Activated CD4-positive, alpha-beta T cell treated with anti-CD3 and anti-CD28 coated beads, Interleukin-2, amount 10 ng/mL, durations not matched to agents 7 days and 5 days (primary cell): ENCODE results near the gene NPTX1. TPM values are rescaled to one million over a fixed set of nuclear protein-coding genes. Genes with fewer than 3 reads are reported as not detected.

Source experiments
- CTCF ChIA-PET: fragments of 350-600 bp; sonication (Branson Sonifier 250); formaldehyde crosslinking; loops from one replicate; lab custom pipeline; 2021; ENCODE audit warnings: antibody characterized with exemption; lab: Charles Lee
- POLR2A ChIA-PET: fragments of 350-600 bp; sonication (Branson Sonifier 250); formaldehyde crosslinking; loops from one replicate; lab custom pipeline; 2021; ENCODE audit warnings: antibody characterized with exemption; lab: Charles Lee
- DNase-seq: peaks from one replicate; pipeline ENCODE4 v3.0.0-alpha.2; 2020
- H3K27ac Mint-ChIP-seq: one replicate; pipeline ENCODE4 v1.8.0; 2021; ENCODE audit warnings: mild to moderate bottlenecking, moderate library complexity, mixed read lengths
- H3K27me3 Mint-ChIP-seq: one replicate; pipeline ENCODE4 v1.8.0; 2021; ENCODE audit warnings: mixed read lengths
- H3K36me3 Mint-ChIP-seq: one replicate; pipeline ENCODE4 v1.8.0; 2021; ENCODE audit warnings: low read depth, mixed read lengths
- H3K4me1 Mint-ChIP-seq: one replicate; pipeline ENCODE4 v1.8.0; 2021; ENCODE audit warnings: mixed read lengths
- H3K4me3 Mint-ChIP-seq: one replicate; pipeline ENCODE4 v1.8.0; 2021; ENCODE audit warnings: mild to moderate bottlenecking, moderate library complexity, mixed read lengths
- H3K9me3 Mint-ChIP-seq: one replicate; pipeline ENCODE4 v1.8.0; 2021; ENCODE audit warnings: mixed read lengths
- total RNA-seq, 2 experiments: library from RNA; stranded (reverse); gene quantifications; one replicate each; pipeline ENCODE4 v1.2.3, GENCODE V29; 2021

NPTX1 gene
- total RNA-seq, 2 experiments from 2014 or later, result 85.8 to 86.1 TPM

GRCh38 chr17:80499560-80499959, 23.2 kb upstream of the NPTX1 start:
- H3K4me1 Mint-ChIP-seq, result peaks cover 10% of the 10 kb centered on the region
- H3K36me3 Mint-ChIP-seq, result no peaks in the 10 kb centered on the region
- ChIA-PET POLR2A (no interaction called here), CTCF (interaction anchor here (0.8 kb wide), 1 partner anchor 471 kb away, joined by 3 read pairs; no protein-coding TSS in a partner anchor)
- H3K9me3 Mint-ChIP-seq, result no peaks in the 10 kb centered on the region
- H3K27ac Mint-ChIP-seq, result no peak overlapping the region
- no peak overlapping the region for H3K4me3 Mint-ChIP-seq
- DNase-seq, result no peak
- peaks cover 14% of the 10 kb centered on the region for H3K27me3 Mint-ChIP-seq

- POLR2A ChIA-PET, result no interaction called here
- CTCF ChIA-PET, result interaction anchor here (0.8 kb wide), 1 partner anchor 471 kb away, joined by 3 read pairs; no protein-coding TSS in a partner anchor
- peaks cover 8% of the 10 kb centered on the region for H3K27me3 Mint-ChIP-seq
- H3K4me3 Mint-ChIP-seq, result no peak overlapping the region
- no peaks in the 10 kb centered on the region for H3K36me3 Mint-ChIP-seq
- H3K4me1 Mint-ChIP-seq, result peaks cover 10% of the 10 kb centered on the region
- no peak overlapping the region for H3K27ac Mint-ChIP-seq
- no peak for DNase-seq
- no peaks in the 10 kb centered on the region for H3K9me3 Mint-ChIP-seq
Measured at GRCh38 chr17:80498920-80499410, 22.6 kb upstream of the NPTX1 start.

- no peak overlapping the region for H3K27ac Mint-ChIP-seq
- ChIA-PET POLR2A (no interaction called here), CTCF (no interaction called here)
- no peaks in the 10 kb centered on the region for H3K9me3 Mint-ChIP-seq
- H3K4me3 Mint-ChIP-seq, result no peak overlapping the region
- no peaks in the 10 kb centered on the region for H3K36me3 Mint-ChIP-seq
- H3K4me1 Mint-ChIP-seq, result peaks cover 10% of the 10 kb centered on the region
- peaks cover 8% of the 10 kb centered on the region for H3K27me3 Mint-ChIP-seq
- no peak for DNase-seq
Measured at GRCh38 chr17:80498242-80498919, 22.0 kb upstream of the NPTX1 start.

GRCh38 chr17:80497726-80498241, 21.4 kb upstream of the NPTX1 start:
- no peaks in the 10 kb centered on the region for H3K36me3 Mint-ChIP-seq
- ChIA-PET POLR2A (no interaction called here), CTCF (interaction anchor here (0.9 kb wide), 1 partner anchor 12 kb away, joined by 3 read pairs; no protein-coding TSS in a partner anchor)
- no peak for DNase-seq
- peaks cover 10% of the 10 kb centered on the region for H3K4me1 Mint-ChIP-seq
- no peaks in the 10 kb centered on the region for H3K9me3 Mint-ChIP-seq
- peaks cover 8% of the 10 kb centered on the region for H3K27me3 Mint-ChIP-seq
- no peak overlapping the region for H3K4me3 Mint-ChIP-seq
- peak overlapping the region; percentile 1 for H3K27ac Mint-ChIP-seq

GRCh38 chr17:80494547-80494946, 18.1 kb upstream of the NPTX1 start:
- ChIA-PET POLR2A (no interaction called here), CTCF (no interaction called here)
- no peaks in the 10 kb centered on the region for H3K9me3 Mint-ChIP-seq
- no peak overlapping the region for H3K27ac Mint-ChIP-seq
- no peaks in the 10 kb centered on the region for H3K36me3 Mint-ChIP-seq
- peaks cover 13% of the 10 kb centered on the region for H3K27me3 Mint-ChIP-seq
- peaks cover 10% of the 10 kb centered on the region for H3K4me1 Mint-ChIP-seq
- no peak overlapping the region for H3K4me3 Mint-ChIP-seq
- DNase-seq, result no peak

- Mint-ChIP-seq H3K27me3 (peaks cover 15% of the 10 kb centered on the region), H3K36me3 (no peaks in the 10 kb centered on the region), H3K27ac (no peak overlapping the region), H3K4me1 (peaks cover 6% of the 10 kb centered on the region), H3K4me3 (no peak overlapping the region), H3K9me3 (no peaks in the 10 kb centered on the region)
- ChIA-PET POLR2A (interaction anchor here (0.6 kb wide), 1 partner anchor 33 kb away, joined by 3 read pairs; no protein-coding TSS in a partner anchor), CTCF (interaction anchor here (1.2 kb wide), 1 partner anchor 34 kb away, joined by 3 read pairs; no protein-coding TSS in a partner anchor)
- no peak for DNase-seq
Measured at GRCh38 chr17:80492343-80493136, 16.1 kb upstream of the NPTX1 start.

- Mint-ChIP-seq H3K4me1 (no peaks in the 10 kb centered on the region), H3K9me3 (no peaks in the 10 kb centered on the region), H3K27me3 (peaks cover 17% of the 10 kb centered on the region), H3K36me3 (no peaks in the 10 kb centered on the region), H3K27ac (no peak overlapping the region), H3K4me3 (no peak overlapping the region)
- no peak for DNase-seq
- CTCF ChIA-PET, result no interaction called here
- POLR2A ChIA-PET, result no interaction called here
Measured at GRCh38 chr17:80491478-80492342, 15.3 kb upstream of the NPTX1 start.

GRCh38 chr17:80487511-80487910, 11.1 kb upstream of the NPTX1 start:
- ChIA-PET POLR2A (no interaction called here), CTCF (interaction anchor here (1.0 kb wide), 1 partner anchor 9 kb away, joined by 5 read pairs; no protein-coding TSS in a partner anchor)
- Mint-ChIP-seq H3K27ac (no peak overlapping the region), H3K27me3 (peaks cover 27% of the 10 kb centered on the region), H3K4me1 (no peaks in the 10 kb centered on the region), H3K36me3 (no peaks in the 10 kb centered on the region), H3K4me3 (no peak overlapping the region), H3K9me3 (no peaks in the 10 kb centered on the region)
- no peak for DNase-seq

- Mint-ChIP-seq H3K9me3 (no peaks in the 10 kb centered on the region), H3K4me1 (no peaks in the 10 kb centered on the region), H3K4me3 (no peak overlapping the region), H3K27me3 (peaks cover 35% of the 10 kb centered on the region), H3K27ac (no peak overlapping the region), H3K36me3 (no peaks in the 10 kb centered on the region)
- CTCF ChIA-PET, result interaction anchor here (1.4 kb wide), 1 partner anchor 10 kb away, joined by 3 read pairs; the partner anchor contains the start of gene NPTX1
- POLR2A ChIA-PET, result no interaction called here
- DNase-seq, result no peak
Measured at GRCh38 chr17:80486692-80487091, 10.3 kb upstream of the NPTX1 start.

GRCh38 chr17:80485846-80486245, 9.4 kb upstream of the NPTX1 start:
- H3K4me3 Mint-ChIP-seq, result no peak overlapping the region
- H3K27ac Mint-ChIP-seq, result no peak overlapping the region
- ChIA-PET POLR2A (no interaction called here), CTCF (interaction anchor here (0.6 to 1.4 kb wide), 4 partner anchors 10 to 415 kb away, joined by 3 to 4 read pairs (median 3); partner anchors contain the start of gene NPTX1)
- H3K4me1 Mint-ChIP-seq, result no peaks in the 10 kb centered on the region
- no peaks in the 10 kb centered on the region for H3K9me3 Mint-ChIP-seq
- no peaks in the 10 kb centered on the region for H3K36me3 Mint-ChIP-seq
- peaks cover 40% of the 10 kb centered on the region for H3K27me3 Mint-ChIP-seq
- no peak for DNase-seq

GRCh38 chr17:80482555-80483308, 6.3 kb upstream of the NPTX1 start:
- H3K27me3 Mint-ChIP-seq, result peaks cover 61% of the 10 kb centered on the region
- no peaks in the 10 kb centered on the region for H3K9me3 Mint-ChIP-seq
- no peaks in the 10 kb centered on the region for H3K36me3 Mint-ChIP-seq
- H3K27ac Mint-ChIP-seq, result no peak overlapping the region
- H3K4me3 Mint-ChIP-seq, result no peak overlapping the region
- no peak for DNase-seq
- POLR2A ChIA-PET, result no interaction called here
- H3K4me1 Mint-ChIP-seq, result peaks cover 6% of the 10 kb centered on the region
- CTCF ChIA-PET, result no interaction called here

- Mint-ChIP-seq H3K9me3 (no peaks in the 10 kb centered on the region), H3K27me3 (peaks cover 58% of the 10 kb centered on the region), H3K4me3 (no peak overlapping the region), H3K27ac (no peak overlapping the region), H3K4me1 (peaks cover 6% of the 10 kb centered on the region), H3K36me3 (no peaks in the 10 kb centered on the region)
- ChIA-PET POLR2A (no interaction called here), CTCF (no interaction called here)
- no peak for DNase-seq
Measured at GRCh38 chr17:80482058-80482318, 5.6 kb upstream of the NPTX1 start.
